HL-60 (cell line): Measurements from ENCODE around the gene RIPPLY3.
"Not testable (repeated sequence)": the region's sequence is repeated elsewhere in the genome, so short reads cannot be mapped to it uniquely, and the experiment has no call there.

Experiments
- DNase-seq, 2 experiments: peaks; one replicate each; pipeline ENCODE4 v3.0.0-alpha.2; 2010 to 2020; ENCODE audit warnings: low read depth in 1 of 2, low spot score in 1 of 2
- H3K27ac ChIP-seq: fragments of 250-450 bp; sonication (Bioruptor Pico); replicated peaks from 2 replicates; pipeline ENCODE4 v1.5.1; 2020; ENCODE audit warnings: mild to moderate bottlenecking, moderate library complexity
- H3K27me3 ChIP-seq: fragments of 250-450 bp; sonication (Bioruptor Pico); 2 replicates; pipeline ENCODE4 v1.5.1; 2021; ENCODE audit warnings: mild to moderate bottlenecking, moderate library complexity; ENCODE audit not compliant: insufficient read depth, poor library complexity, severe bottlenecking
- H3K4me3 ChIP-seq: replicated peaks from 2 replicates; pipeline ENCODE4 v1.5.1; 2011; ENCODE audit warnings: mild to moderate bottlenecking, control low read depth, low read length; ENCODE audit not compliant: insufficient read depth
- GABPA ChIP-seq: IDR thresholded peaks from 2 replicates; pipeline ENCODE4 v1.6.1; 2012; ENCODE audit warnings: low read depth
- POLR2AphosphoS5 ChIP-seq: IDR thresholded peaks from 2 replicates; pipeline ENCODE4 v1.6.1; 2012; ENCODE audit warnings: low read depth
- REST ChIP-seq: IDR thresholded peaks from 2 replicates; pipeline ENCODE4 v1.6.1; 2012; ENCODE audit warnings: low read depth; ENCODE audit not compliant: insufficient replicate concordance
- SPI1 ChIP-seq: IDR thresholded peaks from 2 replicates; pipeline ENCODE4 v1.6.1; 2012; ENCODE audit warnings: low read depth, mild to moderate bottlenecking, borderline replicate concordance
- TF ChIP-seq, protein P1 (sequence below): IDR thresholded peaks from one replicate; pipeline ENCODE4 v1.5.1; 2011; ENCODE audit warnings: low read length, control low read depth, inconsistent platforms; ENCODE audit not compliant: insufficient read depth

Gene RIPPLY3

GRCh38 chr21:37032877-37033471 is 26.5 kb downstream of the RIPPLY3 start:
- DNase-seq: no peak
- H3K27ac ChIP-seq: no peak overlapping the region
- H3K4me3 ChIP-seq: no peak overlapping the region
- TF ChIP-seq GABPA (no peak), SPI1 (no peak), REST (no peak), POLR2AphosphoS5 (no peak)
- TF ChIP-seq, protein P1, sequence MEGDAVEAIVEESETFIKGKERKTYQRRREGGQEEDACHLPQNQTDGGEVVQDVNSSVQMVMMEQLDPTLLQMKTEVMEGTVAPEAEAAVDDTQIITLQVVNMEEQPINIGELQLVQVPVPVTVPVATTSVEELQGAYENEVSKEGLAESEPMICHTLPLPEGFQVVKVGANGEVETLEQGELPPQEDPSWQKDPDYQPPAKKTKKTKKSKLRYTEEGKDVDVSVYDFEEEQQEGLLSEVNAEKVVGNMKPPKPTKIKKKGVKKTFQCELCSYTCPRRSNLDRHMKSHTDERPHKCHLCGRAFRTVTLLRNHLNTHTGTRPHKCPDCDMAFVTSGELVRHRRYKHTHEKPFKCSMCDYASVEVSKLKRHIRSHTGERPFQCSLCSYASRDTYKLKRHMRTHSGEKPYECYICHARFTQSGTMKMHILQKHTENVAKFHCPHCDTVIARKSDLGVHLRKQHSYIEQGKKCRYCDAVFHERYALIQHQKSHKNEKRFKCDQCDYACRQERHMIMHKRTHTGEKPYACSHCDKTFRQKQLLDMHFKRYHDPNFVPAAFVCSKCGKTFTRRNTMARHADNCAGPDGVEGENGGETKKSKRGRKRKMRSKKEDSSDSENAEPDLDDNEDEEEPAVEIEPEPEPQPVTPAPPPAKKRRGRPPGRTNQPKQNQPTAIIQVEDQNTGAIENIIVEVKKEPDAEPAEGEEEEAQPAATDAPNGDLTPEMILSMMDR: no peak
- H3K27me3 ChIP-seq: no peaks in the 10 kb centered on the region

GRCh38 chr21:37034394-37034793 is 27.9 kb downstream of the RIPPLY3 start:
- H3K27me3 ChIP-seq, H3K27ac ChIP-seq, H3K4me3 ChIP-seq, DNase-seq: not testable (repeated sequence)

DNA sequence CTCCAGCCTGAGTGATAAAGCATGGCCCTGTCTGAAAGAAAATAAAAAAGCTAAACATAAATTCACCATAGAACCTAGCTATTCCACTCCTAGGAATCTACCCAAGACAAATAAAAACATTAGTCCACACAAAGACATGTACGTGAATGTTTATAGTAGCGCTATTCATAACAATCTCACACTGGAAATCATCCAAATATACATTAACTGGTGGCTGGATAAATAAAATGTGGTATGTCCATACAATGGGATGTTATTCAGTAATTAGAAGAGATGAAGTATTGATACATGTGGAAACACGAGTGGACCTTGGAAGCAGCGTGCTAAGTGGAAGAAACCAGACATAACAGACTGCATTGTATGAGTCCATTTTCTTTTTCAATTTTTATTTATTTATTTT is 29.7 kb downstream of the RIPPLY3 start:
- DNase-seq: no peak
- Histone ChIP-seq H3K27me3 (no peaks in the 10 kb centered on the region), H3K4me3 (no peak overlapping the region), H3K27ac (no peak overlapping the region)
- TF ChIP-seq GABPA: no peak
- TF ChIP-seq REST: no peak
- no peak for TF ChIP-seq SPI1
- TF ChIP-seq, protein P1: no peak
- no peak for TF ChIP-seq POLR2AphosphoS5

- Histone ChIP-seq H3K27ac (no peak overlapping the region), H3K27me3 (no peaks in the 10 kb centered on the region), H3K4me3 (no peak overlapping the region)
- TF ChIP-seq SPI1: no peak
- DNase-seq: no peak
These were observed 33.0 kb downstream of the RIPPLY3 start for GRCh38 chr21:37039411-37040075.

GRCh38 chr21:37040212-37040611 is 33.7 kb downstream of the RIPPLY3 start:
- Histone ChIP-seq H3K27me3 (no peaks in the 10 kb centered on the region), H3K27ac (no peak overlapping the region), H3K4me3 (no peak overlapping the region)
- DNase-seq: no peak
- TF ChIP-seq SPI1: no peak
- no peak for TF ChIP-seq GABPA
- TF ChIP-seq POLR2AphosphoS5: no peak
- TF ChIP-seq, protein P1: no peak
- no peak for TF ChIP-seq REST
